Measurements from ENCODE around the gene DOCK2. TPM values are rescaled to one million over a fixed set of nuclear protein-coding genes. Genes with fewer than 3 reads are reported as not detected.

Gene DOCK2
- total and polyA plus RNA-seq, 2 donors (not counting 3 experiments of a cell fraction or from before 2014, with no cell fraction given): 0.62 to 4.8 TPM

- Histone ChIP-seq H3K79me2 (ENCODE audit: control insufficient read depth, insufficient read depth, low read length) (peaks cover 48% of the 10 kb centered on the region), H3K4me1 (ENCODE audit: control insufficient read depth, extremely low read depth, insufficient read depth, low read length) (peaks cover 18% of the 10 kb centered on the region), H3K4me3 (replicated peaks in 1 of 3; ENCODE audit: insufficient read depth in 1 of 3, low read depth in 1 of 3, low read length in 3 of 3) (no peak overlapping the region), H3K36me3 (ENCODE audit: control insufficient read depth in 2 of 2, extremely low read depth in 1 of 2, insufficient read depth in 2 of 2, low read length in 2 of 2) (no peaks in the 10 kb centered on the region), H3K9ac (replicated peaks; ENCODE audit: extremely low read depth, insufficient read depth, low read length) (no peak overlapping the region), H3K9me3 (replicated peaks; ENCODE audit: control insufficient read depth, insufficient read depth, low read length) (no peaks in the 10 kb centered on the region), H3K9me1 (replicated peaks; ENCODE audit: control insufficient read depth, extremely low read depth, insufficient read depth, low read length) (no peaks in the 10 kb centered on the region), H3K27me3 (ENCODE audit: control insufficient read depth in 2 of 2, insufficient read depth in 2 of 2, low read length in 2 of 2) (no peaks in the 10 kb centered on the region), H2AFZ (ENCODE audit: low read depth, low read length) (no peak overlapping the region), H3K4me2 (ENCODE audit: insufficient read depth, low read length) (no peak overlapping the region), H4K20me1 (replicated peaks; ENCODE audit: control insufficient read depth, extremely low read depth, insufficient read depth, low read length) (no peaks in the 10 kb centered on the region), H3K27ac (ENCODE audit: insufficient read depth, low read depth, low read length) (no peak overlapping the region)
- intact Hi-C loops (cut with micrococcal nuclease): no loop called here
- ChIA-PET CTCF (interaction anchor here (8.5 kb wide), 1 partner anchor 30 kb away, joined by 64 read pairs; the partner anchor contains the start of gene INSYN2B), POLR2A (no interaction called here)
- TF ChIP-seq EZH2 (IDR thresholded peaks at IDR 0.05; ENCODE audit: borderline replicate concordance, low read depth, low read length, severe bottlenecking): no peak
- TF ChIP-seq, protein P1, sequence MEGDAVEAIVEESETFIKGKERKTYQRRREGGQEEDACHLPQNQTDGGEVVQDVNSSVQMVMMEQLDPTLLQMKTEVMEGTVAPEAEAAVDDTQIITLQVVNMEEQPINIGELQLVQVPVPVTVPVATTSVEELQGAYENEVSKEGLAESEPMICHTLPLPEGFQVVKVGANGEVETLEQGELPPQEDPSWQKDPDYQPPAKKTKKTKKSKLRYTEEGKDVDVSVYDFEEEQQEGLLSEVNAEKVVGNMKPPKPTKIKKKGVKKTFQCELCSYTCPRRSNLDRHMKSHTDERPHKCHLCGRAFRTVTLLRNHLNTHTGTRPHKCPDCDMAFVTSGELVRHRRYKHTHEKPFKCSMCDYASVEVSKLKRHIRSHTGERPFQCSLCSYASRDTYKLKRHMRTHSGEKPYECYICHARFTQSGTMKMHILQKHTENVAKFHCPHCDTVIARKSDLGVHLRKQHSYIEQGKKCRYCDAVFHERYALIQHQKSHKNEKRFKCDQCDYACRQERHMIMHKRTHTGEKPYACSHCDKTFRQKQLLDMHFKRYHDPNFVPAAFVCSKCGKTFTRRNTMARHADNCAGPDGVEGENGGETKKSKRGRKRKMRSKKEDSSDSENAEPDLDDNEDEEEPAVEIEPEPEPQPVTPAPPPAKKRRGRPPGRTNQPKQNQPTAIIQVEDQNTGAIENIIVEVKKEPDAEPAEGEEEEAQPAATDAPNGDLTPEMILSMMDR (IDR thresholded peaks at IDR 0.05; ENCODE audit: extremely low read depth in 1 of 2, insufficient read depth in 1 of 2, low read depth in 1 of 2, low read length in 2 of 2): no peak
- TF ChIP-seq MAX (IDR thresholded peaks at IDR 0.05; ENCODE audit: insufficient read depth, insufficient read length): no peak
- no peak for TF ChIP-seq FOS (IDR thresholded peaks at IDR 0.05; ENCODE audit: borderline replicate concordance, insufficient read depth, low read length)
- no peak for TF ChIP-seq GATA2 (IDR thresholded peaks at IDR 0.05; ENCODE audit: insufficient read depth, insufficient read length, low read depth, low read length)
- no peak for TF ChIP-seq MYC (IDR thresholded peaks at IDR 0.05; ENCODE audit: low read depth, low read length)
- no peak for TF ChIP-seq POLR2A (IDR thresholded peaks at IDR 0.05; ENCODE audit: low read depth, low read length)
- no peak for TF ChIP-seq POLR2AphosphoS5 (IDR thresholded peaks at IDR 0.05; ENCODE audit: insufficient read depth, low read depth, low read length)
- TF ChIP-seq JUN (IDR thresholded peaks at IDR 0.05; ENCODE audit: borderline replicate concordance, insufficient read depth, insufficient read length, low read depth): no peak
- dilution Hi-C loops (cut with MboI; ENCODE audit: extremely low pct_ligation_motif_present, low sequenced_read_pairs): no loop called here
- BruUV-seq (replicated peaks): no TSS peak
- DNase-seq (ENCODE audit: low read depth, low spot score): no peak
- no peak for FAIRE-seq
Observed at GRCh38 chr5:169950333-169950732, 313.3 kb downstream of the DOCK2 start.
